Activated T-cell treated with anti-CD3 and anti-CD28 coated beads, Interleukin-2, amount 50 U/mL, for 72 hours (primary cell): ENCODE measurements around the gene HS6ST1. TPM values are rescaled to one million over a fixed set of nuclear protein-coding genes. Genes with fewer than 3 reads are reported as not detected.
A peak's percentile ranks its signal among the peaks of the same experiment; 100 is the strongest.

Experiments
- ATAC-seq, 2 donors: fragments of 150-1000 bp; cut with Tn5 transposase; replicated peaks in 1 of 2; 2 replicates each; pipeline ENCODE4 v1.10.0; 2021; ENCODE audit warnings: moderate library complexity in 2 of 2, mild to moderate bottlenecking in 1 of 2
- DNase-seq, 2 donors: peaks; one replicate each; pipeline ENCODE4 v3.0.0; 2021 to 2022; ENCODE audit warnings: mixed read lengths in 1 of 2
- H3K27ac Mint-ChIP-seq: one replicate; pipeline ENCODE4 v1.8.0; 2022; ENCODE audit warnings: mild to moderate bottlenecking, moderate library complexity, mixed read lengths
- H3K27me3 Mint-ChIP-seq: one replicate; pipeline ENCODE4 v1.8.0; 2022; ENCODE audit warnings: low read depth, mixed read lengths
- H3K36me3 Mint-ChIP-seq, 2 donors: one replicate each; pipeline ENCODE4 v1.8.0; 2022; ENCODE audit warnings: mixed read lengths in 2 of 2, mild to moderate bottlenecking in 1 of 2; ENCODE audit not compliant: insufficient read depth in 2 of 2
- H3K4me1 Mint-ChIP-seq: one replicate; pipeline ENCODE4 v1.8.0; 2022; ENCODE audit warnings: low read depth, mixed read lengths
- H3K4me3 Mint-ChIP-seq, 2 donors: one replicate each; pipeline ENCODE4 v1.8.0; 2022; ENCODE audit warnings: mild to moderate bottlenecking in 2 of 2, mixed read lengths in 2 of 2, moderate library complexity in 2 of 2
- H3K9me3 Mint-ChIP-seq, 2 donors: one replicate each; pipeline ENCODE4 v1.8.0; 2022; ENCODE audit warnings: mixed read lengths in 2 of 2
- total RNA-seq, 2 donors: library from RNA; stranded (reverse); gene quantifications; one replicate each; pipeline ENCODE4 v1.2.3, GENCODE V29; 2022

Gene HS6ST1
- total RNA-seq, 2 donors from 2014 or later: 10.6 to 11.3 TPM

- no peak for DNase-seq
- no peak for ATAC-seq
- Mint-ChIP-seq H3K9me3 (no peaks in the 10 kb centered on the region), H3K27ac (no peak overlapping the region), H3K4me3 (no peak overlapping the region), H3K27me3 (no peaks in the 10 kb centered on the region), H3K36me3 (peaks cover 5 to 9% of the 10 kb centered on the region in 2 donors), H3K4me1 (peaks cover 9% of the 10 kb centered on the region)
These were observed 38.9 kb downstream of the HS6ST1 start for GRCh38 chr2:128279786-128280157.

GRCh38 chr2:128279009-128279408, 39.7 kb downstream of the HS6ST1 start:
- Mint-ChIP-seq H3K27ac (no peak overlapping the region), H3K27me3 (no peaks in the 10 kb centered on the region), H3K4me1 (peaks cover 9% of the 10 kb centered on the region), H3K9me3 (peaks cover 3 to 5% of the 10 kb centered on the region in 2 donors), H3K4me3 (no peak overlapping the region), H3K36me3 (peaks cover 9 to 15% of the 10 kb centered on the region in 2 donors)
- ATAC-seq (no peak), DNase-seq (no peak)

GRCh38 chr2:128277961-128278681, 40.5 kb downstream of the HS6ST1 start:
- DNase-seq (no peak), ATAC-seq (no peak)
- Mint-ChIP-seq H3K4me1 (peaks cover 9% of the 10 kb centered on the region), H3K4me3 (no peak overlapping the region), H3K9me3 (peaks cover 4 to 6% of the 10 kb centered on the region in 2 donors), H3K36me3 (peaks cover 10 to 16% of the 10 kb centered on the region in 2 donors), H3K27ac (no peak overlapping the region), H3K27me3 (no peaks in the 10 kb centered on the region)

GRCh38 chr2:128276878-128277675, 41.6 kb downstream of the HS6ST1 start:
- ATAC-seq (peak in 1 of 2 donors; percentile 5), DNase-seq (no peak)
- H3K36me3 Mint-ChIP-seq: peaks cover 10 to 16% of the 10 kb centered on the region in 2 donors
- H3K4me3 Mint-ChIP-seq: no peak overlapping the region
- H3K27ac Mint-ChIP-seq: no peak overlapping the region
- H3K4me1 Mint-ChIP-seq: peaks cover 9% of the 10 kb centered on the region
- no peaks in the 10 kb centered on the region for H3K27me3 Mint-ChIP-seq
- peaks cover 4 to 6% of the 10 kb centered on the region in 2 donors for H3K9me3 Mint-ChIP-seq

DNA sequence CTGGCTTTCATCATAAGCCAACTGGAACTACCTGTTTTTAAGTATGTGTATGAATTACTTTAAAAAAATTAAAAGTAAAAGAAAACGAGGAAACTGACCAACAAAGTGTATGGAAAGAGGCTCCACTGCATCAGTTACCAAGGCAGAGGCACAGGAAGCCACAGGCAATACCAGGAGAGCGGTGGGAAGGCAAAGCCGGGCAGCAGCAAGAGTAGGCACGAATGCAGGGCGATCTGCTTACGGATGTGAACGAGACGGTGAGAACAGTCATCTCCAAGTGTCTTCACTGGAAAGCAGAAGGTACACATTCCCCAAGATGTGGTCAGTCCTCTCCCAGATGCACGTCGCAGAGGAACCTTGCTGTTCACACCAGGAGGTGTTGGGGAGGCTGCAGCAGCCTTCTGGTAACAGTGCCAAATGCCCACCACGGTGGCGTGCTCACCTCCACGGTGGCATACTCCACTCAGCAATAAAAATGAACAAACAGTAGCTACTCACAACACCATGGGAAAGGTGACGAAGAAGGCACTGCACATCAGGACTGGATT, 43.1 kb downstream of the HS6ST1 start:
- no peak for DNase-seq
- Mint-ChIP-seq H3K4me3 (no peak overlapping the region), H3K27me3 (no peaks in the 10 kb centered on the region), H3K4me1 (peaks cover under 1% of the 10 kb centered on the region), H3K36me3 (peaks cover 10 to 16% of the 10 kb centered on the region in 2 donors), H3K27ac (no peak overlapping the region), H3K9me3 (peaks cover 4 to 6% of the 10 kb centered on the region in 2 donors)
- no peak for ATAC-seq

DNA sequence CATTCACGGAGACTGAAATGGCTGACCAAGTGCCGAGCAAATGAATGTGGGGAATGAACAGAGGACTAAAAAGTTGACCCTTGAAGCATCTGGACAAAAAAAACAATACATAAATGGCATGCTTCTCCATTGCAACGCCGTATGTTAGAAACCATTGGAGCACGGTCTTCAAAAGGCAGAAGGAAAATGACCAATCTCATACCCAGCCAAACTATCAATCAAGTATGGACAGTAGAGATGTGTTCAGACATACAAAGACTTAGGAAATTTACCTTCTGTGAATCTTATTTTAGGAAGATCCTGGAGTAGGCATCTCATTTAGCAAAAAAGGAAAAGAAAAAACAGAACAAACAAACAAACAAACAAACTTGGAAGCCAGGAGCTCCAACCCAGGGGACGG, 44.5 kb downstream of the HS6ST1 start:
- H3K9me3 Mint-ChIP-seq: peaks cover 4 to 6% of the 10 kb centered on the region in 2 donors
- no peaks in the 10 kb centered on the region for H3K27me3 Mint-ChIP-seq
- H3K4me3 Mint-ChIP-seq: no peak overlapping the region
- H3K36me3 Mint-ChIP-seq: peaks cover 10 to 16% of the 10 kb centered on the region in 2 donors
- H3K4me1 Mint-ChIP-seq: no peaks in the 10 kb centered on the region
- DNase-seq: no peak
- H3K27ac Mint-ChIP-seq: peak overlapping the region; percentile 35
- no peak for ATAC-seq

- no peak overlapping the region for H3K4me3 Mint-ChIP-seq
- peaks cover 4 to 6% of the 10 kb centered on the region in 2 donors for H3K9me3 Mint-ChIP-seq
- peaks cover 10 to 16% of the 10 kb centered on the region in 2 donors for H3K36me3 Mint-ChIP-seq
- no peak overlapping the region for H3K27ac Mint-ChIP-seq
- ATAC-seq (no peak), DNase-seq (no peak)
- H3K4me1 Mint-ChIP-seq: no peaks in the 10 kb centered on the region
- no peaks in the 10 kb centered on the region for H3K27me3 Mint-ChIP-seq
These were observed 45.1 kb downstream of the HS6ST1 start for GRCh38 chr2:128273469-128274081.

DNA sequence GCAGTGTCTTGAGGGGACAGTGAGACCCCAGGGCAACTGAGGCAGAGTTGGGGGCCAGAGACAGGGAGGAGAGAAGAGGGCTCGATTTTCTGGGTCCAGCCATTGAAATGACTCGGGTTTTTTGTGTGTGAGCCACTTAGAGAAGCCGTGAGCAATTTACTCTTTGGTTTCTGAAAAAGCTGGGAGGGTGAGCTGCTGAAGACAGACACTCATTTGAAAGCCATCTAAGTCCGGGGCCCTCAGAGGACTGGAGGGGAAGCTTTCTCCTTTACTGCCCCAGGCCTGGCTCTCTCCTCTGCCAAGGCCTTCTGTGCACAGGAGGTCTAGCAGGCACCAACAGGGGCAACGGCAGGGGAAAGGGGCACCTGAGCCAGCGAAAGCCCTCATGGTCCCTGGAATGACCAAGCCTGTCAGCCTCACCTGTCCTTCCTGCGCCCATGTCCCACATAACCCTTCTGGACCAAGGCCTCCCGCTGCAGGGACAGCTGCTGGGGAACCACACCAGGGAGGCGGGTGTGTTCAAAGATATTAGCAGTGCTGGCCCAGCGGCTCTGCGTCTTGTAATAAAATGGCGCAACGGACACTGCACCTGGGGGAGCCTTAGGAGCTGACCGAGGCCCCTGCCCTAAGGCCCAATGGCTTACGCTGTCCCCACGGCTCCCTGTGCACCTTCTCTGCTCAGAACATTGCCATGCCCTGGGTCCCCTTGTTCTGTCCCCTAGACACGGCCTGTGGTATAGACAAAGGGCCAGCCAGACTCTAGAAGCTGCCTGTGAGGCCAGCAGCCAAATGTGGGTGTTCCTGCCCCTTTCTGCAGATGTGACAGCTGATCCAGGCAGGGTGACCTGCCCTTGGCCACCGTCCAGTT, 45.8 kb downstream of the HS6ST1 start:
- DNase-seq: no peak
- no peak for ATAC-seq
- peaks cover 10 to 16% of the 10 kb centered on the region in 2 donors for H3K36me3 Mint-ChIP-seq
- H3K27me3 Mint-ChIP-seq: no peaks in the 10 kb centered on the region
- no peak overlapping the region for H3K4me3 Mint-ChIP-seq
- H3K4me1 Mint-ChIP-seq: no peaks in the 10 kb centered on the region
- H3K27ac Mint-ChIP-seq: no peak overlapping the region
- peaks cover 4 to 6% of the 10 kb centered on the region in 2 donors for H3K9me3 Mint-ChIP-seq

GRCh38 chr2:128271911-128272600, 46.6 kb downstream of the HS6ST1 start:
- no peak overlapping the region for H3K27ac Mint-ChIP-seq
- no peaks in the 10 kb centered on the region for H3K4me1 Mint-ChIP-seq
- DNase-seq (no peak), ATAC-seq (no peak)
- no peaks in the 10 kb centered on the region for H3K27me3 Mint-ChIP-seq
- peaks cover 10 to 16% of the 10 kb centered on the region in 2 donors for H3K36me3 Mint-ChIP-seq
- no peak overlapping the region for H3K4me3 Mint-ChIP-seq
- peaks cover 4 to 6% of the 10 kb centered on the region in 2 donors for H3K9me3 Mint-ChIP-seq

DNA sequence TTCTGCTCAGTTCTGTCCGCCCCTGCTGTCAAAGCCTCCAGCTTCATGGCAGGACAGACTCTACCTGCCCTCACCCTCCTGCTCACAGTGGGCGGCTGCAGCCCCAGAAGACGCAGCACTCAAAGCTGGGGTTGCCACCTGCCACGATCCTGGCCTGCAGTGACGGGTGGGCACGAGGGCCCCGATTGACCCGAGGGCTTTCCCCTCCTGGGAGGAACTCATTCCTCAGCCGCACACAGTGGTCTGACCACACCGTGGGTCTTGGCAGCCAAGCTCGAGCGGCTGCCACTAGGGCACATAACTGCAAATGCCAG, 47.1 kb downstream of the HS6ST1 start:
- Mint-ChIP-seq H3K4me3 (no peak overlapping the region), H3K27ac (no peak overlapping the region), H3K27me3 (no peaks in the 10 kb centered on the region), H3K9me3 (peaks cover 4 to 6% of the 10 kb centered on the region in 2 donors), H3K36me3 (peaks cover 10 to 16% of the 10 kb centered on the region in 2 donors), H3K4me1 (no peaks in the 10 kb centered on the region)
- DNase-seq: no peak
- ATAC-seq: no peak

GRCh38 chr2:128270672-128271596, 47.7 kb downstream of the HS6ST1 start:
- Mint-ChIP-seq H3K9me3 (peaks cover 4 to 6% of the 10 kb centered on the region in 2 donors), H3K27me3 (no peaks in the 10 kb centered on the region), H3K36me3 (peaks cover 10 to 16% of the 10 kb centered on the region in 2 donors), H3K4me3 (no peak overlapping the region), H3K27ac (no peak overlapping the region), H3K4me1 (no peaks in the 10 kb centered on the region)
- ATAC-seq: no peak
- no peak for DNase-seq
